GM19193 (cell line): ENCODE data around the gene SGCE.

Source experiments
- POLR2A ChIP-seq: IDR thresholded peaks from 4 replicates; pipeline ENCODE4 v1.6.1; 2011; ENCODE audit not compliant: insufficient read depth, insufficient read length; ENCODE audit errors: extremely low read depth

SGCE gene

DNA sequence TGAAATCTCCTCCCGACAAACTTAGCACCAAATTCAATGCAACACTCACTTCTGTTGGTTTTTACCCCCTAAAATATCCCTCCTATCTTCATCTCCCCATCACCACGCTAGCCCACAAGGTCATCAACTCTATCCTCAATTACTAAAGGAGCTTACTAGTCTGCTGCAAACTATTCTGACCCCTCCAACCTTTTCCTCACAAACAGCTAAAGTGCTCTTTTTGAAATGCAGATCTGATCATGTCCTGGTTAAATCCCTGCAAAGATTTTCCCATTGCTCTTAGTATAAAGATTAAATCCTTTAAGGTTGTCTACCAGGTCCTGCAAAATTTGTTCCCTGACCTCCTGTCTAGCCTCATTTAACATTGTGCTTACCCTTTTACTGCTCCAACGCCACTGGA lies 8.6 kb downstream of the SGCE start:
- no peak for TF ChIP-seq POLR2A

DNA sequence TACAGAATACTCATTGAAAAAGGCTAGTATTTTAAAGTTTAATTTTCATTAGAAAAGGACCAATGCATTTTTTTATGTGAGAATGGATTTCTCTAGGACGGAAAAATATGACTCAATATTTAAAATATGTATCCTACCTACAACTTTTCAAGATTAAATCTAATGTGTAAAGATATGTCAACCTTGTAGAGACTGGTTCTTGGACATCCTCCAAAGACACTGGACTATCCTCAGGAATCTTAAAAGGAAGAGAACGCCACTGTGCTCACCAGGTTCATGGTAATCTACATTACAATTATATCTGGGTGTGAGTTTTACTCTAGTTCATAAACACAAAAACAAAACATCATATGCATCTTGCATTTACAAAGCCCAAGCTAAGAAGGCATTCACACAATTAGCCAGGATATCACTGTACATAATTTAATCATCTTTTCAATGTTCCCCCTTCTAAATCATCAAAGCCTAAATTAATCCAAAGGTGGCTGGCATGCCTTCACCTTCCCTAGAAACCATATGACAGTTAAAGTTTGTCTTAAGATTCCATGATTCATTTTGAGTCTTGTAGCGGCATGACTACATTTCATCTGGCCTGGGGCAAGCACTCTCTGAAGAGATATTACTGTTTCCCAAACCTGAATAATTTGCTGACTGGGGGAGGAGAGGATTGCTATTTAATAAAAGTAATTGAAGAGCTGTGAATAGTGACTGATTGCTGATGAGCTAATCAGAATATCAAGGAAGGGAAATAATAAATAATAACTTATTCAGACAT lies 12.0 kb downstream of the SGCE start:
- TF ChIP-seq POLR2A, result no peak

DNA sequence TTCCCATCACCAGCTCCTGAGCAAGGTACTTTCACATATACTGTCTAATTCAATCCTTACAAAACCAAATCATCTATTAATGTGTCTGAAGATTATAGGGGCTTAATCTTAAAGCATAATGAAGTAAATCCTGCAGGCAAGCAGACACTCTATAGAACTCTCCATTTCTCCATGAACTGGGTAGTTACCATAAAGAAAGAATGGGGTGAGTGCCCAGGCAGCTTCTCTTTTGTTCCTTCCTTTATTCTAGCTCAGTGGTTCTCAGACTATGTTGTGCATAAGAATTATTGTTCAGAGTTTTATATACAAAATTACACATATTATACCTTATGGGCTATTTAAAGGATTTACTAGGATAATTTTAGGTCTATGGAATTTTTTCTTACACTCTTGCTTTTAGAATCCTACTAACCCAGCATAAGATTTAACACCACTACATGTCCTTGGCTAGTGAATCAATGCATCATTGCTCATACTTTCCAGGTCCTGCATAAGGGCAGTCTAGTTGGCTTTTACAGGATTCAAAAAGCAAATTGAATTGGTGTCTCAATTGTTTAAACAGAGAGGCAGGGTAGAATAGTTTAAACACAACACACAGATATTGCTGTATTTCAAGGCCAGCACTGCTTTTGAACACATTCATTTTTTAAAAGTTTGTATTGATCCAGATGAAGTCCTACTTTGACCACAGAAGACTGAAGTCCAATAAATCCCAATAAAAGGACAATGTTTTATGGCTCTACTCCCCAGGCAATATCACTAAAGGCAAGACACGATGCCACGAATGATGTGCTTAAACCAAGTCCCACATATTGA lies 12.9 kb downstream of the SGCE start:
- no peak for TF ChIP-seq POLR2A

DNA sequence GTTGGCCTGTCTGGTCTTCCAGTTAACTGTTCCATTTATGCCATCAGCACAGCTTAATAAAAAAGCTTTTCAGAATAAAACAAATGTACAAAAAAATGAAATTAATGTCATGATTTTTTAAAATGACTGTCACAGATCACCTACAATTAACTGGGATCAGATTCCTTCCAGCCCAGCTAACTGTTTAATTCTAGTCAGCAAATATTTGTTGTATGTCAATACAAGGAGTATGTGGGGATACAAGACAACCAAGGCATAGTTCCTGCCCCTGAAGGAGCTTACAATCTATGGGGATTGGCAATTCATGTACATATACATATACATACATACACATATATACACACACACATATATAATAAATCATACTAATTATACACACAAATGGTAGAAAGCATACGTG lies 16.5 kb downstream of the SGCE start:
- no peak for TF ChIP-seq POLR2A

DNA sequence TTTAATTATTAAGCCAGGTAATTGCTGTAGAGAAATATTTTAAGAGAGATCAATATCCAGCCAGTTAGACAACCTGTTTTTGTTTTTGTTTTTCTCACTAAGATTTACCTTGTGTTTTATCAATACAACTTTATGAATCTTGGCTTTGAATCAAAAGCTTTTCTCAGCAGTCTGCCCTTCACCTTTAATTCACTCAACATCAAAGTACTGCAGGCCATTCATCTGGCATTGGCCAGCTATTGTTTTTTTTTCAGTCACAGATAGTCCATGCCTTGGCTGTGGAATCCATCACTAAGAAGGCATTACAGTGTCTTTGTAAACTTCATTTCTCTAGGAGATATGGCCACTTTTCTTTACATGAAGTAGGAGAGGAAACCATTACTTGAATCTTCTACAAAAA lies 20.2 kb downstream of the SGCE start:
- no peak for TF ChIP-seq POLR2A

DNA sequence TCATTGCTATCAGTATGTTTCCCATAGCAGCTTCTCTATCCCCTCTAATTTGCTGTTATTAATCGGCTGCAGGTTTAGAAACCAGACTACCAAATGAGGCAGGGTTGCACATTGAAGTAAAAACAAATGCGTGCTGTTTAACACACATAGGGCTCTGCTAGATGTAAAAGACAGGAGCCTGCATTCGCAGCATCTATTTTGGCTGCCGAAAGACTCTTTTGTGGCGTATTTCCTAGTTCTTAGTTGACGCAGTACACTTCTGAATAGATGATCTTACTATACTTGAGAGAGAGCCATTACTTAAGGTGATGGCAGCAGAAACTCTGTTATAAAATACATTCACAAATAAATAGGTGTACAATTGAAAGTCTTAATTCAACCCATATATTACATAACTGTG lies 21.4 kb downstream of the SGCE start:
- TF ChIP-seq POLR2A, result no peak

DNA sequence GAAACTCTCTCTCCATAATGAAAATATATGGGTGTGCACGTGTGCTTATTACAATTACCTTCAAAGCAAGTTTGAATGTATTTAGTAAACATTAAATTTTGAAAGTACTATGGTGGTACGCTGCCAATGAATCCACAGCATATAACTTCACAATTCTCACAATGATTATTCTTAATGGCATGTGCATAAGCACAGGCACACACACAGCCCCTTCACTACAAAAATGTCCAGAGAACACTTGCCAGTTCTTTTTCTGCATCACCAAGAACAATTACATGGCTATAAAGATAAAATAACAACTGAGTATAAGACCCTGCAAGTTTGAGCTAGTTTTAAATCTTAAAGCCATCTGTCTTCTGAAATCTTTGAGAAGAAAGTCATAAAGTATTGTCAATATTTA lies 22.2 kb downstream of the SGCE start:
- TF ChIP-seq POLR2A, result no peak

DNA sequence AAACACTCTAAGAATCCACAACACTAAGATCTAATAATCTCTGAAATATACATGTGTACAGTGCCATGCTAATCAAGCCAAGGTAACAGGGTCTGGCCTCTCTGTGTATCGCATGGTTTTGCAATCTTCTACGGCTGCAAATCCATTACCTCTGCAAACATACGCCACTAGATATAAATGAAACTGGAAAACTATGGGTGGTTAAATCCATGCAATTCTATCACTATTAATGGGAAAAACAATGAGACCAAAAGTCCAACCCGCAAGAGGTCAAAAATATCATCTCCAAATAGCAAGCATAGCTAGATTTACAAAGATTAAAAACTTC lies 23.0 kb downstream of the SGCE start:
- TF ChIP-seq POLR2A, result no peak

DNA sequence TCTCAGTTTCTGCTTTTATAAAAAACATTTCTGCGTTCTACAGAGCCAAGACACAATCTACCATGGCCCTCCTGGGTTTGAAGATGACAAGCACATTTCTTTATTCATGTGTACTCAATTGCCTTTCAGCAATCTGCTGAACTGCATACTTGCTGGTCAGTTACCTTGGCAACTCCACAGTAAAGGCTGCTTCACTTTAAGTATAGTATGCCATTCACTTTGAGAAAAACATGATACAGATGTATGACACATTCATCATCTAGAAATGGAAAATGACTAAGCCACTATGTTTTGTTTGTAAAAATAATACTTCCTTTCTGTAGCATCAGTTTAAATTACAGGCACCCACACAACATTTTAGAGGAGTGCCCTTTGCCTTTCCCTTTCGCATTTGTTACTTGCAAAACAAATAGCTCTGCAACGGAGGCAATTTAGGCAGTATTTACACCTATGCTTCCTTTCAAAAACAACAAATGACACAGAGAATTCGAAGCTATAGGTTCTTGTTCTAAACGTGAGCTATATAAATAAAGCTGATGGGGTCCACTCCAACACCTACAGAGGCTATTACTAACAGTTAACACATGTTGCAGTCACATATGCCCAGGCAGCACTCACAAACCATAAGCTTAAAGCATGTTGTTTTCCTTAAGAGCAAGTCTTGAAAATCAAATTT lies 23.5 kb downstream of the SGCE start:
- no peak for TF ChIP-seq POLR2A

DNA sequence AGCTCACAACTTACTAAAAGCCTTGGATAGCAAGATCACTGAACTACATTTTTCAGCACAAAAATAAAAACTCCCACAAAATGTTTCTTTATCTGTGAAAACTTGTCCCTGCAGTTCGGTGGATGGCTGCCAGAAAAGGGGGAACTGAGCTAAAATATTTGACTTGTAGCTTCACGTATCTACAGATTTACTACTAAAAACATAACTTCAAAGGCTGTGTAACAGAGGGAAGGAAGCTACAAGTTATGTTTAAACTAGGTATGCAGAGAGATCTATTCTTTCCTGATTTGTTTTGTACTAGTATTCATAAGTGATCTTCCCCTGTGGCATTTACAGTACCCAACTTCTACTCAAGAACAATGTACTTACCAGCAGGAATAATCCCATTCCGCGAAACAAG lies 25.1 kb downstream of the SGCE start:
- no peak for TF ChIP-seq POLR2A

DNA sequence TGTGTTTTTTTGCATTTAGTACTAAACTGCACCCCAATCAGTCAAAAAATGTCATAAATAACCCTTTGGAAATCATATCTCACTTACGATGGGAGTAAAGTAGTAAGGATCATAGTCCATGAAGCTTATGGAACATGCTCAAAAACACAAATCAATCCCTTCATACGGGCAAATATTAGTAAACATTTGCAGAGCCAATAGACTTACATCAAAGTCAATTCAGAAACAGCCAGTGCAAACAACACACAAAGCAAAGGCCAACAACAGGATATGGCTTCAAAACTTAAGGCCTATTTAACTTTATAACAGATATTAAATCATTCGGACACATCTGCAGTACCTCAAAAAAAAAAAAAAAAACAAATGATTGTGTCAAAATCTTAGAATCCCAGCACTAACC lies 32.1 kb downstream of the SGCE start:
- TF ChIP-seq POLR2A, result no peak

DNA sequence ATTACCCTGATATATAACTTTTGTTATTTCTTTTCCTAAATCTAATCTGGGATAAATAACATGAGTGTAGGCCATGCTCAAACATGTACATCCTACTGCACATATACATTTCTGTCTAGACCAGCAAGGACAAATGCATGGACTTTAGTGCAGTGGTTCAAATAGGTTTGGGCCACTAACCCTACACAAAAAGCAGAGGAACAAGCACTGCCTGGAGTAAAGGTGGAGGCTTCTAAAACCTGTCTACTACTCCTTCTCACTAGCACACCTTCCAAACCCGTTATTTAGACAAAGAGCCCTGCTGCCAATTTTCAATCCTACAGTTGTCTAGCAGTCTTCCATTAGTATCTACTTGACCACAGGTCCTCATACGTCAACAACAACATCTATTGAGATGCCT lies 34.8 kb downstream of the SGCE start:
- TF ChIP-seq POLR2A, result no peak

DNA sequence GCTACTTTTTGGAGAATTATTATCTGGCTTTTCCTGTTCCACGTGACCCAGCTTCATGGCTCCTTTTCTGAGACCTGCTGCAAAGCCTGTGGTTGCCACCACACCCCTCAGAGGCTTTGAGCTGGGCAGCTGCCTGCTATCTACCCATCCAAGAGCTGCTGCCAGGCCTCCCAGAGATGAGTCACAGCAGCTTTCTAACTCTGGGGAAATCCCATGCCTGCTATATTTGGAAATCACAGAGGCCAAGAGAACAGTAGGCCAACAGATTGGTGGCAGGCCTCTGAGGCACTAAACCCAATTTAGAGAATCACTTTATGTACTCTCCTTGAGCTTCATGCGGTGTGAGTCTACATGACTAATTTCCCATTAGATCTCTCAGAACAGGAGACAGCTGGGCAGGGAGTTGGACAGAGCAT lies 35.2 kb downstream of the SGCE start:
- TF ChIP-seq POLR2A, result no peak

DNA sequence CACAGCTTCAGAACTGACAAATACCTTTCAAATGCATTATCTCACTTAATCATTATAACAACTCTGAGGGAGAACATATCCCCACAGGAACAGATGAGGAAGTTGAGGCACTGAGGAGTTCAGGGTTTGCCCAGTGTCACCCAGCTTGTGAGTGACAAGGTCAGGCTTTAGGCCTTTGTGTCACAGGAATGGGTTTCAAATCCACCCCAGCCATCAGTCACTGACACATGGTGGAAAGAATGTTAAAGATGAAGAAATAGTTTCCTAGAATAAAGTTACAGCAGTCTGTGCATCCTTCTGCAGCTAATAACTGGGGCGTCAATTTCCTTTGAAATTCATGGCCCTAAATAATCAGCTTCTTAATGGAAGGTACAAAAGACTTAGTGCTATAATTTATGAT lies 37.8 kb downstream of the SGCE start:
- TF ChIP-seq POLR2A, result no peak

DNA sequence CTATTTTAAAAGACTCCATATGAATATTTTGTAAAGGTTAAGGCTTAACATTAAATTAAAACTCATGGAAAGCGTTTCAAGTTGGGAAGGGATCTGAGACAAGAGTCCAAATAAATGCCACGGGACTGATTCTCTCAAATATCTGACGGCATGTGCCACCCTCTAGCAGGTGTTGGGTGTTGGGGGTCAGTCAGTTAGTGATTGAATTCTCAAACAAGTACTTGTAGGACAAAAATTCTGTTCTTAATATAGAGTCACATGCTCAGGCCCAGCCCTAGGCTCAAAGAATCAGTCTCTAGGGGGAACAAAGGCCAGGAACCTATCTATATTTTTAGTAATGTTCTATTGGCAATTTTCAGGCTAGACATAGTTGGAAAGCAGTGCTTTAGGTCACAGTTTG lies 39.1 kb downstream of the SGCE start:
- no peak for TF ChIP-seq POLR2A

DNA sequence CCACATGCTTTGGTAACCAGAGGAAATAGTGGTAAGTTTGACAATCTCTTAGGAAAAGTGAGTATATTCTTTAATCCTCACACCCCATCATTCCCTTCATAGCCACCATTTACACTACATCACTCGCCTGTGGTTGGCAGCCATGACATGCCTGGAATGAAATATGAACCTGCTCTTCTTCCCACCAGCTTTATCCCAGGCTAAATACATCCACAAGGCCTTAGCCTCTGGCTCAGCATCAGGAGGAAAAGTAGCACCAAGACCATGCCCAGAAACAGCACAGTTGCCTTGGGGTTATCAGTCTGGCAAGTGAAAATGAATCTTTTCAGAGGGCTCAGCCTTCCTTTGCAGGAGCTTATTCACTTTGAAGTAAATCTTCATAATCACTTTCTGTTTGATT lies 40.3 kb downstream of the SGCE start:
- no peak for TF ChIP-seq POLR2A
